Astrocyte (in vitro differentiated cells and primary cell): Measurements from ENCODE around the gene ORC3.

ENCODE experiments used
- CTCF ChIP-seq: IDR thresholded peaks from 2 replicates; pipeline ENCODE4 v1.5.1; 2011; ENCODE audit warnings: low read depth, mild to moderate bottlenecking, inconsistent platforms, low read length, moderate library complexity; ENCODE audit not compliant: insufficient read depth
- EZH2 ChIP-seq: IDR thresholded peaks from 2 replicates; pipeline ENCODE4 v1.6.1; 2012; ENCODE audit warnings: mild to moderate bottlenecking, low read length, inconsistent platforms; ENCODE audit not compliant: insufficient read depth

- TF ChIP-seq CTCF (no peak), EZH2 (no peak)
Observed at GRCh38 chr6:87572021-87572420, 17.9 kb upstream of the ORC3 start.
